KMS-11 (cell line): ENCODE data around the gene ADIPOR1.
"Not testable (repeated sequence)": the region's sequence is repeated elsewhere in the genome, so short reads cannot be mapped to it uniquely, and the experiment has no call there.

Source experiments
- H2AFZ ChIP-seq: fragments of 200-600 bp; sonication (generic); 2 replicates; pipeline ENCODE4 v1.6.1; 2016; ENCODE audit warnings: antibody characterized with exemption, mixed run types, low read depth
- H3K27ac ChIP-seq: fragments of 200-600 bp; sonication (generic); 2 replicates; pipeline ENCODE4 v1.6.1; 2016; ENCODE audit warnings: mild to moderate bottlenecking, mixed run types
- H3K27me3 ChIP-seq: fragments of 200-600 bp; sonication (generic); 2 replicates; pipeline ENCODE4 v1.6.1; 2017; ENCODE audit warnings: mild to moderate bottlenecking, low read depth, mixed run types, moderate library complexity; ENCODE audit not compliant: insufficient read depth
- H3K36me3 ChIP-seq: fragments of 200-600 bp; sonication (generic); 2 replicates; pipeline ENCODE4 v1.6.1; 2017; ENCODE audit warnings: mild to moderate bottlenecking, mixed run types; ENCODE audit not compliant: insufficient read depth
- H3K4me1 ChIP-seq: fragments of 200-600 bp; sonication (generic); 2 replicates; pipeline ENCODE4 v1.6.1; 2016; ENCODE audit warnings: mild to moderate bottlenecking, low read depth, mixed run types; ENCODE audit not compliant: poor library complexity, severe bottlenecking
- H3K4me2 ChIP-seq: fragments of 200-600 bp; sonication (generic); 2 replicates; pipeline ENCODE4 v1.7.0; 2016; ENCODE audit warnings: mild to moderate bottlenecking, mixed run types
- H3K4me3 ChIP-seq: fragments of 200-600 bp; sonication (generic); IDR thresholded peaks from 2 replicates; pipeline ENCODE4 v1.6.1; 2017; ENCODE audit warnings: low read depth, low read length, mixed read lengths; ENCODE audit not compliant: insufficient read depth
- H3K79me2 ChIP-seq: fragments of 200-600 bp; sonication (generic); 2 replicates; pipeline ENCODE4 v1.6.1; 2016; ENCODE audit warnings: low read depth, mixed run types; ENCODE audit not compliant: insufficient read depth
- H3K9ac ChIP-seq: fragments of 200-600 bp; sonication (generic); 2 replicates; pipeline ENCODE4 v1.6.1; 2016; ENCODE audit warnings: mild to moderate bottlenecking, mixed run types
- H4K20me1 ChIP-seq: fragments of 200-600 bp; sonication (generic); 2 replicates; pipeline ENCODE4 v1.6.1; 2016; ENCODE audit warnings: mild to moderate bottlenecking, mixed run types; ENCODE audit not compliant: insufficient read depth
- CTCF ChIP-seq: fragments of 200-600 bp; sonication (generic); conservative IDR thresholded peaks from 2 replicates; pipeline ENCODE4 v1.6.1; 2017; ENCODE audit warnings: low read depth, mild to moderate bottlenecking, antibody characterized with exemption, low read length, moderate library complexity, mixed read lengths

The ADIPOR1 gene

GRCh38 chr1:202991112-202991511, 33.0 kb upstream of the ADIPOR1 start:
- H3K4me1 ChIP-seq, result no peaks in the 10 kb centered on the region
- H4K20me1 ChIP-seq, result no peaks in the 10 kb centered on the region
- no peak overlapping the region for H3K4me2 ChIP-seq
- TF ChIP-seq CTCF, result no peak
- no peak overlapping the region for H3K4me3 ChIP-seq
- H3K79me2 ChIP-seq, result no peaks in the 10 kb centered on the region
- no peak overlapping the region for H2AFZ ChIP-seq
- H3K27me3 ChIP-seq, result no peaks in the 10 kb centered on the region
- H3K36me3 ChIP-seq, result no peaks in the 10 kb centered on the region
- no peak overlapping the region for H3K9ac ChIP-seq
- H3K27ac ChIP-seq, result no peak overlapping the region

- H3K4me2 ChIP-seq, result no peak overlapping the region
- TF ChIP-seq CTCF, result no peak
Observed at GRCh38 chr1:202989879-202990278, 31.8 kb upstream of the ADIPOR1 start.

GRCh38 chr1:202987922-202988583, 29.9 kb upstream of the ADIPOR1 start:
- Histone ChIP-seq H3K27ac (no peak overlapping the region), H3K4me1 (no peaks in the 10 kb centered on the region), H3K4me2 (no peak overlapping the region), H3K36me3 (no peaks in the 10 kb centered on the region), H3K27me3 (no peaks in the 10 kb centered on the region), H3K79me2 (no peaks in the 10 kb centered on the region), H3K9ac (no peak overlapping the region), H2AFZ (no peak overlapping the region), H4K20me1 (no peaks in the 10 kb centered on the region), H3K4me3 (no peak overlapping the region)
- TF ChIP-seq CTCF, result no peak

More at GRCh38 chr1:202989879-202990278, 31.8 kb upstream of the ADIPOR1 start:
- H3K9ac ChIP-seq, result no peak overlapping the region
- H3K36me3 ChIP-seq, result no peaks in the 10 kb centered on the region
- H3K4me3 ChIP-seq, result no peak overlapping the region
- H3K4me1 ChIP-seq, result no peaks in the 10 kb centered on the region
- no peaks in the 10 kb centered on the region for H3K27me3 ChIP-seq
- H3K27ac ChIP-seq, result no peak overlapping the region
- H3K79me2 ChIP-seq, result no peaks in the 10 kb centered on the region
- no peaks in the 10 kb centered on the region for H4K20me1 ChIP-seq
- no peak overlapping the region for H2AFZ ChIP-seq

GRCh38 chr1:202987255-202987654, 29.1 kb upstream of the ADIPOR1 start:
- H3K9ac ChIP-seq, result no peak overlapping the region
- H3K27me3 ChIP-seq, result no peaks in the 10 kb centered on the region
- no peak for TF ChIP-seq CTCF
- H3K36me3 ChIP-seq, result no peaks in the 10 kb centered on the region
- H3K27ac ChIP-seq, result no peak overlapping the region
- no peaks in the 10 kb centered on the region for H3K79me2 ChIP-seq
- no peak overlapping the region for H3K4me2 ChIP-seq
- H2AFZ ChIP-seq, result no peak overlapping the region
- no peaks in the 10 kb centered on the region for H4K20me1 ChIP-seq
- H3K4me1 ChIP-seq, result no peaks in the 10 kb centered on the region
- no peak overlapping the region for H3K4me3 ChIP-seq

- H3K4me1 ChIP-seq, H3K36me3 ChIP-seq: not testable (repeated sequence)
Observed at GRCh38 chr1:202986120-202986519, 28.0 kb upstream of the ADIPOR1 start.

More at GRCh38 chr1:202986120-202986519, 28.0 kb upstream of the ADIPOR1 start:
- H3K4me3 ChIP-seq, H2AFZ ChIP-seq, H3K9ac ChIP-seq, H3K27me3 ChIP-seq, H3K4me2 ChIP-seq, H3K79me2 ChIP-seq, H3K27ac ChIP-seq, H4K20me1 ChIP-seq: not testable (repeated sequence)
